HepG2 (cell line): ENCODE measurements around the gene NTM. TPM values are rescaled to one million over a fixed set of nuclear protein-coding genes. Genes with fewer than 3 reads are reported as not detected.

Experiments
- ATAC-seq: fragments of 200-7000 bp; cut with Tn5 transposase; 3 replicates; pipeline ENCODE4 v1.9.1; 2020; ENCODE audit warnings: mild to moderate bottlenecking, moderate library complexity
- BruUV-seq: library from RNA; stranded (reverse); fragments of 400-500 nt; replicated peaks from 2 replicates; lab custom pipeline; 2021; lab: Mats Ljungman, UMichigan
- CTCF ChIA-PET: fragments of 300-600 bp; formaldehyde crosslinking; extraction: SDS; loops from one replicate; lab custom pipeline; 2021; ENCODE audit warnings: low total read pairs, inconsistent platforms, low intra/inter-chr PET ratio; lab: Yijun Ruan, JAX
- POLR2A ChIA-PET: fragments of 350-600 bp; sonication (Branson Sonifier 250); formaldehyde crosslinking; loops from one replicate; lab custom pipeline; 2020; ENCODE audit warnings: antibody characterized with exemption, inconsistent platforms; lab: Yijun Ruan, JAX
- DNase-seq: peaks from one replicate; pipeline ENCODE4 v3.0.0-alpha.2; 2015; ENCODE audit warnings: low spot score
- FAIRE-seq: peaks from 3 replicates; lab custom pipeline; 2011; peaks lifted over from hg19 to GRCh38; lab: Jason Lieb, UNC
- H2AFZ ChIP-seq: one replicate; pipeline ENCODE4 v1.6.1; 2011; ENCODE audit warnings: low read length, inconsistent platforms
- H3K27ac ChIP-seq: fragments of 300-600 bp; 3 replicates; pipeline ENCODE4 v1.8.0; 2011; ENCODE audit warnings: mixed run types, mild to moderate bottlenecking, mixed read lengths, low read length, inconsistent platforms; ENCODE audit not compliant: insufficient read depth; ENCODE audit errors: extremely low read length
- H3K27me3 ChIP-seq, 2 experiments: fragments of 200-600 bp in 1 of 2; 2 replicates in 1 of 2; 3 replicates in 1 of 2; pipeline versions ENCODE4 v1.6.0 to v1.8.0; 2011; ENCODE audit warnings: low read length in 2 of 2, mild to moderate bottlenecking in 2 of 2, moderate library complexity in 2 of 2, inconsistent platforms in 1 of 2; ENCODE audit not compliant: insufficient read depth in 2 of 2, control insufficient read depth in 1 of 2
- H3K36me3 ChIP-seq, 2 experiments: fragments of 200-600 bp in 1 of 2; replicated peaks in 1 of 2; 2 replicates in 1 of 2; 3 replicates in 1 of 2; pipeline versions ENCODE4 v1.5.1 to v1.8.0; 2011; ENCODE audit warnings: low read length in 2 of 2, inconsistent platforms in 1 of 2; ENCODE audit not compliant: insufficient read depth in 2 of 2, control insufficient read depth in 1 of 2
- H3K4me1 ChIP-seq: 2 replicates; pipeline ENCODE4 v1.5.1; 2012; ENCODE audit warnings: low read length, inconsistent platforms; ENCODE audit not compliant: insufficient read depth
- H3K4me2 ChIP-seq: 2 replicates; pipeline ENCODE4 v1.6.0; 2011; ENCODE audit warnings: low read depth, low read length, inconsistent platforms
- H3K4me3 ChIP-seq, 3 experiments: fragments of 200-600 bp in 1 of 3; sonication (generic), shearing (Covaris generic) in 1 of 3; replicated peaks in 1 of 3; 2 replicates each; pipeline ENCODE4 v1.5.1; 2011 to 2016; ENCODE audit warnings: low read length in 3 of 3, inconsistent platforms in 2 of 3, low read depth in 2 of 3, mild to moderate bottlenecking in 2 of 3, control low read depth in 1 of 3, mixed read lengths in 1 of 3; ENCODE audit not compliant: insufficient read depth in 1 of 3
- H3K79me2 ChIP-seq: one replicate; pipeline ENCODE4 v1.6.1; 2011; ENCODE audit warnings: low read length, inconsistent platforms; ENCODE audit not compliant: insufficient read depth
- H3K9ac ChIP-seq: 2 replicates; pipeline ENCODE4 v1.6.0; 2011; ENCODE audit warnings: mild to moderate bottlenecking, low read depth, low read length, inconsistent platforms; ENCODE audit not compliant: insufficient read depth
- H3K9me3 ChIP-seq: 2 replicates; pipeline ENCODE4 v1.5.1; 2012; ENCODE audit warnings: mild to moderate bottlenecking, low read length
- H4K20me1 ChIP-seq: 2 replicates; pipeline ENCODE4 v1.6.0; 2011; ENCODE audit warnings: inconsistent platforms, mild to moderate bottlenecking, low read length, moderate library complexity; ENCODE audit not compliant: insufficient read depth
- BRF2 ChIP-seq: sonication (generic); formaldehyde crosslinking; IDR thresholded peaks from 2 replicates; pipeline ENCODE4 v1.8.1; 2022; ENCODE audit warnings: mild to moderate bottlenecking, missing genetic modification reagents
- CC2D1A ChIP-seq: sonication (generic); formaldehyde crosslinking; IDR thresholded peaks from 2 replicates; pipeline ENCODE4 v1.8.1; 2023; ENCODE audit warnings: mild to moderate bottlenecking, missing genetic modification reagents
- MTF1 ChIP-seq: sonication (generic); formaldehyde crosslinking; IDR thresholded peaks from 2 replicates; pipeline ENCODE4 v1.5.0; 2020; ENCODE audit warnings: missing genetic modification reagents
- RNF2 ChIP-seq: fragments of 450-650 bp; conservative IDR thresholded peaks from 2 replicates; pipeline ENCODE4 v1.6.1; 2016; ENCODE audit warnings: low read depth
- ZNF451 ChIP-seq: sonication (generic); formaldehyde crosslinking; IDR thresholded peaks from 2 replicates; pipeline ENCODE4 v1.5.0; 2020; ENCODE audit warnings: mild to moderate bottlenecking, missing genetic modification reagents
- WGBS: methylation state at CpG from one replicate; pipeline ENCODE4 v1.1.6; 2017; ENCODE audit warnings: low lambda C conversion rate; 5-methylcytosine and 5-hydroxymethylcytosine counted together
- in situ Hi-C: cut with HindIII; loops from 2 replicates; pipeline ENCODE4 v1.10.0; 2017; ENCODE audit warnings: low pct_unique_long_range_greater_than_20kb; ENCODE audit not compliant: extremely low pct_ligation_motif_present
- intact Hi-C: fragments of 100-400 bp; cut with micrococcal nuclease; formaldehyde crosslinking; loops from one replicate; pipeline ENCODE4 v1.10.0; 2022; ENCODE audit not compliant: unreplicated experiment
- polyA plus RNA-seq, 8 experiments: library from polyadenylated mRNA; depleted of rRNA in 3 of 8; stranded (reverse) in 7 of 8; unstranded in 1 of 8; fragments of >200 nt; fragmentation: Illumina TruSeq in 4 of 8; extraction: Trizol in 4 of 8; gene quantifications; 2 replicates each; pipeline versions ENCODE4 v1.2.1 to v1.2.3, GENCODE V29; 2011 to 2016; ENCODE audit warnings: low read depth in 4 of 8, missing spikeins in 1 of 8, mixed read lengths in 1 of 8; ENCODE audit not compliant: insufficient read depth in 1 of 8
- total RNA-seq, 5 experiments: library from RNA; depleted of rRNA; stranded (reverse); fragments of >200 nt; fragmentation: Illumina TruSeq; extraction: Trizol; gene quantifications; 2 replicates each; pipeline ENCODE4 v1.2.3, GENCODE V29; 2016; ENCODE audit warnings: low read depth in 1 of 5
- TF ChIP-seq, protein P1 (sequence below): sonication (generic); formaldehyde crosslinking; IDR thresholded peaks from 2 replicates; pipeline ENCODE4 v1.4.0; 2020; ENCODE audit warnings: mild to moderate bottlenecking, missing genetic modification reagents
- TF ChIP-seq, protein P2 (sequence below): sonication (generic); formaldehyde crosslinking; IDR thresholded peaks from 2 replicates; pipeline ENCODE4 v1.5.0; 2020; ENCODE audit warnings: missing genetic modification reagents, mild to moderate bottlenecking, borderline replicate concordance

Gene NTM
- total and polyA plus RNA-seq, 2 of the 13 experiments (the other 11 are each of a cell fraction or from before 2014, with no cell fraction given) = not detected

GRCh38 chr11:132263241-132263640 is 892.8 kb downstream of the NTM start:
- ChIA-PET POLR2A (no interaction called here), CTCF (no interaction called here)
- DNase-seq (no peak), FAIRE-seq (no peak), ATAC-seq (no peak)
- no TSS peak for BruUV-seq
- in situ Hi-C loops (no loop called here), intact Hi-C loops (no loop called here)
- no peaks in the 10 kb centered on the region for H3K27me3 ChIP-seq
- no peaks in the 10 kb centered on the region for H4K20me1 ChIP-seq
- TF ChIP-seq BRF2 (CRISPR knock-in tag) (no peak), ZNF451 (CRISPR knock-in tag) (no peak), RNF2 (no peak), CC2D1A (CRISPR knock-in tag) (no peak), MTF1 (CRISPR knock-in tag) (no peak)
- TF ChIP-seq, protein P1, sequence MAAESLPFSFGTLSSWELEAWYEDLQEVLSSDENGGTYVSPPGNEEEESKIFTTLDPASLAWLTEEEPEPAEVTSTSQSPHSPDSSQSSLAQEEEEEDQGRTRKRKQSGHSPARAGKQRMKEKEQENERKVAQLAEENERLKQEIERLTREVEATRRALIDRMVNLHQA (CRISPR knock-in tag) = no peak
- TF ChIP-seq, protein P2, sequence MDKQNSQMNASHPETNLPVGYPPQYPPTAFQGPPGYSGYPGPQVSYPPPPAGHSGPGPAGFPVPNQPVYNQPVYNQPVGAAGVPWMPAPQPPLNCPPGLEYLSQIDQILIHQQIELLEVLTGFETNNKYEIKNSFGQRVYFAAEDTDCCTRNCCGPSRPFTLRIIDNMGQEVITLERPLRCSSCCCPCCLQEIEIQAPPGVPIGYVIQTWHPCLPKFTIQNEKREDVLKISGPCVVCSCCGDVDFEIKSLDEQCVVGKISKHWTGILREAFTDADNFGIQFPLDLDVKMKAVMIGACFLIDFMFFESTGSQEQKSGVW (CRISPR knock-in tag) = no peak
- H3K4me3 ChIP-seq = no peak overlapping the region
- no peaks in the 10 kb centered on the region for H3K79me2 ChIP-seq
- no peaks in the 10 kb centered on the region; the same call in 1 of the 2 replicates for H3K9me3 ChIP-seq
- no peak overlapping the region for H3K4me2 ChIP-seq
- under 1% methylated on average over 5 of the region's 5 CpGs for WGBS
- no peaks in the 10 kb centered on the region for H3K4me1 ChIP-seq
- H3K9ac ChIP-seq = no peak overlapping the region
- H3K27ac ChIP-seq = no peak overlapping the region
- no peak overlapping the region for H2AFZ ChIP-seq
- no peaks in the 10 kb centered on the region for H3K36me3 ChIP-seq
